SK-N-SH (cell line): Measurements from ENCODE around the gene DHX15. TPM values are rescaled to one million over a fixed set of nuclear protein-coding genes. Genes with fewer than 3 reads are reported as not detected.

Experiments
- CTCF ChIA-PET: fragments of 300-600, 350-600 bp; formaldehyde crosslinking; extraction: SDS; loops from one replicate; lab custom pipeline; 2021; lab: Yijun Ruan, JAX
- POLR2A ChIA-PET: fragments of 350-600 bp; sonication (Branson Sonifier 250); formaldehyde crosslinking; extraction: SDS; loops from one replicate; lab custom pipeline; 2020; ENCODE audit warnings: antibody characterized with exemption, inconsistent platforms; lab: Yijun Ruan, JAX
- DNase-seq: peaks from one replicate; pipeline ENCODE4 v3.0.0; 2012
- H2AFZ ChIP-seq: fragments of 200-600 bp; sonication (generic); 2 replicates; pipeline ENCODE4 v1.8.1; 2016; ENCODE audit warnings: antibody characterized with exemption, mild to moderate bottlenecking, low read depth
- H3F3A ChIP-seq: fragments of 200-600 bp; sonication (generic); replicated peaks from 2 replicates; pipeline ENCODE3; 2016; ENCODE audit warnings: antibody characterized with exemption, mild to moderate bottlenecking; ENCODE audit not compliant: insufficient read depth
- H3K27ac ChIP-seq, 2 experiments: fragments of 200-500 bp in 1 of 2; fragments of 200-600 bp in 1 of 2; sonication (Bioruptor generic) in 1 of 2; sonication (generic), shearing (Covaris generic) in 1 of 2; 2 replicates each; pipeline versions ENCODE4 v1.5.1 to v1.6.1; 2014 to 2016; ENCODE audit warnings: low read depth in 2 of 2, inconsistent platforms in 1 of 2, low read length in 1 of 2, mild to moderate bottlenecking in 1 of 2, mixed read lengths in 1 of 2
- H3K27me3 ChIP-seq: fragments of 200-600 bp; sonication (generic), shearing (Covaris generic); 2 replicates; pipeline ENCODE4 v1.6.1; 2016; ENCODE audit warnings: mixed run types; ENCODE audit not compliant: insufficient read depth
- H3K36me3 ChIP-seq, 2 experiments: fragments of 200-500 bp in 1 of 2; fragments of 200-600 bp in 1 of 2; sonication (Bioruptor generic) in 1 of 2; sonication (generic) in 1 of 2; replicated peaks in 1 of 2; 2 replicates each; pipeline versions ENCODE3 to v1.5.1; 2014 to 2016; ENCODE audit warnings: low read length in 1 of 2, mild to moderate bottlenecking in 1 of 2; ENCODE audit not compliant: insufficient read depth in 2 of 2, control insufficient read depth in 1 of 2
- H3K4me1 ChIP-seq, 2 experiments: fragments of 200-500 bp in 1 of 2; fragments of 200-600 bp in 1 of 2; sonication (Bioruptor generic) in 1 of 2; sonication (generic), shearing (Covaris generic) in 1 of 2; 2 replicates each; pipeline versions ENCODE4 v1.5.1 to v1.6.1; 2014 to 2016; ENCODE audit warnings: low read depth in 1 of 2, low read length in 1 of 2, mixed run types in 1 of 2; ENCODE audit not compliant: insufficient read depth in 2 of 2, control insufficient read depth in 1 of 2
- H3K4me2 ChIP-seq: fragments of 200-600 bp; sonication (generic), shearing (Covaris generic); 2 replicates; pipeline ENCODE4 v1.6.1; 2017; ENCODE audit warnings: mixed run types
- H3K4me3 ChIP-seq, 2 experiments: fragments of 200-500 bp in 1 of 2; fragments of 200-600 bp in 1 of 2; sonication (Bioruptor generic) in 1 of 2; sonication (generic), shearing (Covaris generic) in 1 of 2; 2 replicates each; pipeline versions ENCODE4 v1.5.1 to v1.8.1; 2014 to 2016; ENCODE audit warnings: low read depth in 2 of 2, inconsistent platforms in 1 of 2, low read length in 1 of 2, mild to moderate bottlenecking in 1 of 2, mixed read lengths in 1 of 2, moderate library complexity in 1 of 2
- H3K79me2 ChIP-seq: fragments of 200-600 bp; sonication (generic); 2 replicates; pipeline ENCODE4 v1.8.1; 2017; ENCODE audit warnings: mild to moderate bottlenecking; ENCODE audit not compliant: insufficient read depth
- H3K9ac ChIP-seq: fragments of 200-600 bp; sonication (generic); 2 replicates; pipeline ENCODE4 v1.6.1; 2017; ENCODE audit warnings: mixed run types
- H3K9me2 ChIP-seq: fragments of 200-600 bp; sonication (generic); 2 replicates; pipeline ENCODE4 v1.6.1; 2017; ENCODE audit warnings: mixed run types
- H3K9me3 ChIP-seq: fragments of 200-600 bp; sonication (generic); 2 replicates; pipeline ENCODE4 v1.6.1; 2017; ENCODE audit warnings: mixed run types, mild to moderate bottlenecking, moderate library complexity
- H4K20me1 ChIP-seq: fragments of 200-600 bp; sonication (generic); 2 replicates; pipeline ENCODE4 v1.6.1; 2017; ENCODE audit warnings: mild to moderate bottlenecking, mixed run types; ENCODE audit not compliant: insufficient read depth
- CHD2 ChIP-seq: fragments of 150-350 bp; IDR thresholded peaks from 2 replicates; pipeline ENCODE4 v1.6.1; 2018; ENCODE audit warnings: low read length; ENCODE audit not compliant: partially characterized antibody
- CTCF ChIP-seq: fragments of 200-600 bp; sonication (generic); IDR thresholded peaks from 2 replicates; pipeline ENCODE4 v1.6.1; 2017; ENCODE audit warnings: antibody characterized with exemption, mild to moderate bottlenecking, moderate library complexity
- GATA2 ChIP-seq: sonication (generic); formaldehyde crosslinking; IDR thresholded peaks from 2 replicates; pipeline ENCODE4 v1.5.0; 2020; ENCODE audit warnings: mild to moderate bottlenecking, missing genetic modification reagents
- JUND ChIP-seq: IDR thresholded peaks from 2 replicates; pipeline ENCODE4 v1.4.0; 2012
- MEF2A ChIP-seq: IDR thresholded peaks from 2 replicates; pipeline ENCODE4 v1.4.0; 2012; ENCODE audit warnings: low read depth, borderline replicate concordance
- MXI1 ChIP-seq: IDR thresholded peaks from 2 replicates; pipeline ENCODE4 v1.6.1; 2012; ENCODE audit warnings: mild to moderate bottlenecking, low read depth, low read length, improper control_type of control experiment
- NFIC ChIP-seq: IDR thresholded peaks from 2 replicates; pipeline ENCODE4 v1.4.0; 2012; ENCODE audit warnings: borderline replicate concordance
- NRF1 ChIP-seq: IDR thresholded peaks from 2 replicates; pipeline ENCODE4 v1.6.1; 2012; ENCODE audit warnings: low read depth, mild to moderate bottlenecking, low read length
- RCOR1 ChIP-seq: fragments of 150-350 bp; IDR thresholded peaks from 2 replicates; pipeline ENCODE4 v1.6.1; 2017; ENCODE audit warnings: antibody characterized with exemption, low read length
- REST ChIP-seq: IDR thresholded peaks from 2 replicates; pipeline ENCODE4 v1.6.1; 2012; ENCODE audit warnings: mild to moderate bottlenecking, low read depth, low read length, moderate library complexity
- RXRA ChIP-seq: IDR thresholded peaks from 2 replicates; pipeline ENCODE4 v1.4.0; 2012; ENCODE audit warnings: low read depth, mild to moderate bottlenecking, borderline replicate concordance
- TCF12 ChIP-seq: IDR thresholded peaks from 2 replicates; pipeline ENCODE4 v1.4.0; 2012
- YY1 ChIP-seq: IDR thresholded peaks from 2 replicates; pipeline ENCODE4 v1.4.0; 2012; ENCODE audit warnings: low read depth, mild to moderate bottlenecking
- ZBTB33 ChIP-seq: IDR thresholded peaks from 2 replicates; pipeline ENCODE4 v1.4.0; 2012; ENCODE audit warnings: low read depth, borderline replicate concordance
- WGBS: methylation state at CpG from one replicate; pipeline ENCODE4 v1.1.6; 2017; ENCODE audit warnings: low lambda C conversion rate; 5-methylcytosine and 5-hydroxymethylcytosine counted together
- polyA plus RNA-seq, 3 experiments: library from polyadenylated mRNA; depleted of rRNA; stranded (reverse); fragments of >200 nt; gene quantifications; 2 replicates each; pipeline ENCODE4 v1.2.3, GENCODE V29; 2012

DHX15 gene
- polyA plus RNA-seq, 1 of the 3 experiments (the other 2 are of a cell fraction), result 63.3 TPM

DNA sequence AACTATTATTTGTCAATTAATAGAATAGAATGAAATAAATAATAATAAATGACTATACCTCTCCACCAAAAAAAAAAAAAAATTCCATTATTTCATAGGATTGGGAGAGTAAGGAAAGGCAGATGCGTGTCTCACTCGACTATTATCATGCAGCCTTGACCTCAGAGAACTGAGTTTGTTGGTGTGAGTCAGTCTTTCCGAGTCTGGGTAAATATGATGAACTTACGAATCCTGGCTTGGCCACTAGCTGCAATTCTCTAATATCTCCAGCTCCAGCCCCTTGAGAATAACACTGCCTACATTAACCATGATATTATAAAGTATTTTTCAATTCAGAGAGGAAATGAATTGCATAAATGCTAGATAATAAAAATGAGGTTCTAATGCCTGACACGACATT, 46.6 kb upstream of the DHX15 start:
- H3F3A ChIP-seq, result peaks cover 2% of the 10 kb centered on the region
- no peak overlapping the region for H3K4me3 ChIP-seq
- peaks cover 8% of the 10 kb centered on the region; the same call in 1 of the 2 replicates for H3K27me3 ChIP-seq
- H3K4me1 ChIP-seq, result no peaks in the 10 kb centered on the region
- ChIA-PET CTCF (interaction anchor here (1.1 kb wide), 1 partner anchor 34 kb away, joined by 3 read pairs; no protein-coding TSS in a partner anchor), POLR2A (no interaction called here)
- no peaks in the 10 kb centered on the region for H4K20me1 ChIP-seq
- H2AFZ ChIP-seq, result no peak overlapping the region
- DNase-seq, result no peak
- no peak overlapping the region for H3K27ac ChIP-seq
- no peak overlapping the region for H3K9ac ChIP-seq
- TF ChIP-seq MXI1, result no peak
- no peak for TF ChIP-seq MEF2A
- no peak for TF ChIP-seq GATA2 (CRISPR knock-in tag)
- TF ChIP-seq REST, result no peak
- TF ChIP-seq CHD2, result no peak
- TF ChIP-seq RXRA, result no peak
- no peak for TF ChIP-seq YY1
- no peak for TF ChIP-seq RCOR1
- no peak for TF ChIP-seq CTCF
- TF ChIP-seq ZBTB33, result no peak
- no peak for TF ChIP-seq JUND
- TF ChIP-seq NFIC, result no peak
- TF ChIP-seq NRF1, result no peak
- no peak for TF ChIP-seq TCF12
- WGBS, result 31% methylated on average over 5 of the region's 5 CpGs
- H3K9me3 ChIP-seq, result no peaks in the 10 kb centered on the region
- no peak overlapping the region for H3K4me2 ChIP-seq
- H3K36me3 ChIP-seq, result no peaks in the 10 kb centered on the region
- no peaks in the 10 kb centered on the region for H3K79me2 ChIP-seq
- no peaks in the 10 kb centered on the region for H3K9me2 ChIP-seq
